H1 (cell line): ENCODE measurements around the gene LY6G5B. TPM values are rescaled to one million over a fixed set of nuclear protein-coding genes. Genes with fewer than 3 reads are reported as not detected.

Source experiments
- CTCF ChIA-PET: fragments of 300-600 bp; sonication (Branson Sonifier 250); formaldehyde crosslinking; loops from one replicate; lab custom pipeline; 2021; ENCODE audit not compliant: partially characterized antibody; lab: Charles Lee
- POLR2A ChIA-PET: fragments of 300-600 bp; sonication (Branson Sonifier 250); formaldehyde crosslinking; loops from one replicate; lab custom pipeline; 2021; ENCODE audit warnings: inconsistent platforms; ENCODE audit not compliant: partially characterized antibody; lab: Charles Lee
- DNase-seq, 2 experiments: peaks; one replicate each; pipeline versions ENCODE4 v3.0.0 to v3.0.0-alpha.2; 2010 to 2022; ENCODE audit warnings: low spot score in 2 of 2, low read depth in 1 of 2, mixed read lengths in 1 of 2
- FAIRE-seq: peaks from 2 replicates; lab custom pipeline; 2011; peaks lifted over from hg19 to GRCh38; lab: Jason Lieb, UNC
- H2AFZ ChIP-seq: 2 replicates; pipeline ENCODE4 v1.8.1; 2012; ENCODE audit warnings: low read length, inconsistent platforms
- H2AK5ac ChIP-seq: 2 replicates; pipeline ENCODE4 v1.6.1; 2013; ENCODE audit warnings: low read depth, low read length
- H2BK120ac ChIP-seq: replicated peaks from 2 replicates; pipeline ENCODE3; 2013; ENCODE audit warnings: low read depth, low read length, inconsistent platforms
- H2BK12ac ChIP-seq: 2 replicates; pipeline ENCODE4 v1.6.1; 2013; ENCODE audit warnings: low read depth, low read length
- H2BK15ac ChIP-seq: 2 replicates; pipeline ENCODE4 v1.6.1; 2013; ENCODE audit warnings: low read length
- H2BK20ac ChIP-seq: 2 replicates; pipeline ENCODE4 v1.6.1; 2013; ENCODE audit warnings: low read length
- H2BK5ac ChIP-seq: 2 replicates; pipeline ENCODE4 v1.6.1; 2013; ENCODE audit warnings: low read depth, low read length
- H3K14ac ChIP-seq: 2 replicates; pipeline ENCODE4 v1.6.1; 2013; ENCODE audit warnings: inconsistent platforms; ENCODE audit not compliant: insufficient read length
- H3K18ac ChIP-seq: 2 replicates; pipeline ENCODE4 v1.6.1; 2013; ENCODE audit warnings: low read length; ENCODE audit errors: extremely low read depth
- H3K23ac ChIP-seq: 2 replicates; pipeline ENCODE4 v1.6.1; 2013; ENCODE audit warnings: inconsistent platforms; ENCODE audit not compliant: insufficient read length
- H3K23me2 ChIP-seq: 2 replicates; pipeline ENCODE4 v1.6.1; 2013; ENCODE audit warnings: low read depth, low read length
- H3K27ac ChIP-seq: 2 replicates; pipeline ENCODE4 v1.6.1; 2011; ENCODE audit warnings: low read depth, low read length, inconsistent platforms
- H3K27me3 ChIP-seq, 4 experiments: replicated peaks in 1 of 4; 1 replicate in 1 of 4; 2 replicates in 3 of 4; pipeline versions ENCODE4 v1.6.1 to v1.8.1; 2011 to 2013; ENCODE audit warnings: low read length in 3 of 4, mild to moderate bottlenecking in 3 of 4, inconsistent platforms in 2 of 4, mixed read lengths in 2 of 4, moderate library complexity in 1 of 4; ENCODE audit not compliant: control insufficient read depth in 3 of 4, insufficient read depth in 3 of 4; ENCODE audit errors: extremely low read depth in 1 of 4
- H3K36me3 ChIP-seq, 4 experiments: 2 replicates each; pipeline versions ENCODE4 v1.6.1 to v1.8.1; 2011 to 2013; ENCODE audit warnings: mild to moderate bottlenecking in 4 of 4, low read length in 3 of 4, moderate library complexity in 2 of 4, control low read depth in 1 of 4, inconsistent platforms in 1 of 4; ENCODE audit not compliant: insufficient read depth in 4 of 4, control insufficient read depth in 2 of 4
- H3K4ac ChIP-seq: replicated peaks from 2 replicates; pipeline ENCODE3; 2013; ENCODE audit warnings: low read length, low read depth, mixed read lengths, inconsistent platforms; ENCODE audit not compliant: insufficient read length
- H3K4me1 ChIP-seq, 4 experiments: replicated peaks in 1 of 4; 1 replicate in 1 of 4; 2 replicates in 3 of 4; pipeline versions ENCODE4 v1.6.1 to v1.8.1; 2011 to 2013; ENCODE audit warnings: low read length in 3 of 4, inconsistent platforms in 2 of 4, mixed read lengths in 1 of 4; ENCODE audit not compliant: insufficient read depth in 4 of 4, control insufficient read depth in 3 of 4
- H3K4me2 ChIP-seq, 2 experiments: 2 replicates each; pipeline versions ENCODE4 v1.6.1 to v1.8.1; 2011 to 2013; ENCODE audit warnings: low read depth in 2 of 2, low read length in 2 of 2, control low read depth in 1 of 2, inconsistent platforms in 1 of 2, mild to moderate bottlenecking in 1 of 2; ENCODE audit not compliant: insufficient read depth in 1 of 2
- H3K4me3 ChIP-seq, 4 experiments: fragments of 200-600, 300-600 bp in 1 of 4; sonication (generic), shearing (Covaris generic), sonication (Bioruptor Twin) in 1 of 4; 2 replicates each; pipeline versions ENCODE4 v1.5.1 to v1.8.1; 2011 to 2016; ENCODE audit warnings: low read length in 4 of 4, low read depth in 3 of 4, control low read depth in 2 of 4, inconsistent platforms in 2 of 4, mild to moderate bottlenecking in 2 of 4, mixed read lengths in 1 of 4, moderate library complexity in 1 of 4; ENCODE audit not compliant: insufficient read depth in 2 of 4; ENCODE audit errors: extremely low read depth in 1 of 4
- H3K56ac ChIP-seq: replicated peaks from 2 replicates; pipeline ENCODE3; 2013; ENCODE audit warnings: low read depth, mild to moderate bottlenecking, mixed read lengths, low read length, inconsistent platforms; ENCODE audit not compliant: insufficient read length
- H3K79me1 ChIP-seq: 2 replicates; pipeline ENCODE4 v1.6.1; 2013; ENCODE audit warnings: low read depth, low read length, control low read depth
- H3K79me2 ChIP-seq, 2 experiments: 2 replicates each; pipeline versions ENCODE4 v1.6.1 to v1.8.1; 2012 to 2013; ENCODE audit warnings: low read length in 2 of 2, mild to moderate bottlenecking in 2 of 2, inconsistent platforms in 1 of 2; ENCODE audit not compliant: insufficient read depth in 2 of 2, control insufficient read depth in 1 of 2
- H3K9ac ChIP-seq, 4 experiments: replicated peaks in 1 of 4; 1 replicate in 1 of 4; 2 replicates in 3 of 4; pipeline versions ENCODE4 v1.6.1 to v1.8.1; 2011 to 2013; ENCODE audit warnings: low read depth in 3 of 4, low read length in 3 of 4, control low read depth in 2 of 4, mild to moderate bottlenecking in 2 of 4, moderate library complexity in 2 of 4, inconsistent platforms in 1 of 4; ENCODE audit errors: extremely low read depth in 1 of 4
- H3K9me3 ChIP-seq, 2 experiments: 2 replicates each; pipeline versions ENCODE4 v1.6.1 to v1.8.1; 2012 to 2013; ENCODE audit warnings: mild to moderate bottlenecking in 2 of 2, moderate library complexity in 2 of 2, control low read depth in 1 of 2, inconsistent platforms in 1 of 2, low read depth in 1 of 2, low read length in 1 of 2, mixed read lengths in 1 of 2; ENCODE audit not compliant: insufficient read depth in 2 of 2
- H4K20me1 ChIP-seq, 2 experiments: replicated peaks in 1 of 2; 2 replicates each; pipeline versions ENCODE3 to v1.8.1; 2011 to 2013; ENCODE audit warnings: inconsistent platforms in 2 of 2, low read length in 2 of 2, mild to moderate bottlenecking in 1 of 2; ENCODE audit not compliant: insufficient read depth in 2 of 2, control insufficient read depth in 1 of 2
- H4K5ac ChIP-seq: 2 replicates; pipeline ENCODE4 v1.6.1; 2013; ENCODE audit warnings: low read length, low read depth, mixed read lengths, inconsistent platforms; ENCODE audit not compliant: insufficient read length
- H4K8ac ChIP-seq: 2 replicates; pipeline ENCODE4 v1.8.0; 2013; ENCODE audit warnings: mild to moderate bottlenecking, moderate library complexity, low read length, inconsistent platforms; ENCODE audit not compliant: insufficient read depth; ENCODE audit errors: extremely low read depth
- H4K91ac ChIP-seq: replicated peaks from 2 replicates; pipeline ENCODE3; 2013; ENCODE audit warnings: low read length, mixed read lengths, inconsistent platforms; ENCODE audit not compliant: insufficient read length
- CBX5 ChIP-seq: fragments of 300-800, 300-1000 bp; sonication (generic); IDR thresholded peaks from 2 replicates; pipeline ENCODE4 v1.7.1; 2016; ENCODE audit warnings: antibody characterized with exemption, low read length, low read depth
- CTBP2 ChIP-seq: IDR thresholded peaks from 2 replicates; pipeline ENCODE4 v1.7.0; 2011; ENCODE audit warnings: borderline replicate concordance, mild to moderate bottlenecking, moderate library complexity, mixed read lengths, low read length; ENCODE audit not compliant: insufficient read depth, insufficient read length
- E2F6 ChIP-seq: IDR thresholded peaks from 2 replicates; pipeline ENCODE4 v1.6.1; 2012; ENCODE audit warnings: inconsistent platforms
- EP300 ChIP-seq, 2 experiments: IDR thresholded peaks; 1 replicate in 1 of 2; 2 replicates in 1 of 2; pipeline ENCODE4 v1.6.1; 2011 to 2012; ENCODE audit warnings: low read depth in 2 of 2, low read length in 2 of 2, mild to moderate bottlenecking in 2 of 2, borderline replicate concordance in 1 of 2, inconsistent platforms in 1 of 2, moderate library complexity in 1 of 2
- POLR2A ChIP-seq, 2 experiments: IDR thresholded peaks; 1 replicate in 1 of 2; 2 replicates in 1 of 2; pipeline ENCODE4 v1.6.1; 2011; ENCODE audit warnings: low read depth in 2 of 2, low read length in 2 of 2, mild to moderate bottlenecking in 2 of 2; ENCODE audit errors: control extremely low read depth in 1 of 2
- WGBS, 2 experiments: shearing (Covaris generic) in 1 of 2; methylation state at CpG; one replicate each; pipeline versions ENCODE4 v1.1.6 to v1.1.7; 2013 to 2015; ENCODE audit warnings: low lambda C conversion rate in 2 of 2, mixed read lengths in 2 of 2, inconsistent platforms in 1 of 2, low coverage in 1 of 2, missing lambda C conversion rate in 1 of 2; ENCODE audit not compliant: insufficient replicate concordance in 2 of 2, insufficient coverage in 1 of 2, insufficient read length in 1 of 2; ENCODE audit errors: extremely low coverage in 1 of 2, missing lambda C conversion rate in 1 of 2; 5-methylcytosine and 5-hydroxymethylcytosine counted together
- polyA plus RNA-seq, 7 experiments: library from polyadenylated mRNA; depleted of rRNA in 3 of 7; stranded (reverse) in 5 of 7; unstranded in 2 of 7; fragments of >200 nt in 5 of 7; fragments of 200-250 nt in 2 of 7; gene quantifications; 1 replicate in 5 of 7; 2 replicates in 1 of 7; 4 replicates in 1 of 7; pipeline versions ENCODE4 v1.2.1 to v1.2.3, GENCODE V29; 2011 to 2013; ENCODE audit warnings: missing spikeins in 2 of 7, mixed read lengths in 2 of 7
- total RNA-seq: library from RNA; stranded (reverse); fragmentation: NEBNext Ultra II Directional; extraction: Animal tissue kit (Norgen Biotek cat#: 25700); gene quantifications from 2 replicates; pipeline ENCODE4 v1.2.1, GENCODE V29; 2021

The LY6G5B gene
- total and polyA plus RNA-seq, 2 of the 8 experiments (the other 6 are each of a cell fraction or from before 2014, with no cell fraction given): 10.6 to 12.6 TPM

- no peak overlapping the region for H3K14ac ChIP-seq
- H3K79me1 ChIP-seq: peaks cover 21% of the 10 kb centered on the region; the same call in 1 of the 2 replicates
- no peak overlapping the region for H2BK5ac ChIP-seq
- no peak overlapping the region for H3K56ac ChIP-seq
- CTCF ChIA-PET: interaction anchor here (0.8 to 3.2 kb wide), 6 partner anchors 10 to 77 kb away, joined by 3 to 10 read pairs (median 4); partner anchors contain the start of gene LST1
- no peak overlapping the region for H3K4me3 ChIP-seq
- H3K23me2 ChIP-seq: no peaks in the 10 kb centered on the region
- H3K9me3 ChIP-seq: no peaks in the 10 kb centered on the region
- peaks cover 8 to 28% of the 10 kb centered on the region in 2 experiments for H3K79me2 ChIP-seq
- no peak overlapping the region for H2BK15ac ChIP-seq
- H4K20me1 ChIP-seq: peaks cover 12 to 26% of the 10 kb centered on the region in 2 experiments
- no peak overlapping the region for H2AFZ ChIP-seq
- H3K4ac ChIP-seq: no peak overlapping the region
- no peak overlapping the region for H3K18ac ChIP-seq
- no peak overlapping the region for H2BK12ac ChIP-seq
- no peak overlapping the region for H2AK5ac ChIP-seq
- H4K5ac ChIP-seq: no peak overlapping the region
- no peak overlapping the region for H3K4me2 ChIP-seq
- H4K8ac ChIP-seq: peak overlapping the region; percentile 8
- H2BK20ac ChIP-seq: no peak overlapping the region
- FAIRE-seq (no peak), DNase-seq (no peak)
- WGBS, 2 experiments: 96% methylated on average over 19 of the region's 19 CpGs; no CpG with 5 or more reads in 1 of the 2 experiments
- H3K23ac ChIP-seq: no peak overlapping the region
- H3K27me3 ChIP-seq: no peaks in the 10 kb centered on the region
- H3K9ac ChIP-seq: no peak overlapping the region
- POLR2A ChIA-PET: interaction anchor here (0.7 to 34.9 kb wide), 11 partner anchors 10 to 268 kb away, joined by 3 to 883 read pairs (median 4); partner anchors contain the start of genes AIF1, APOM, BAG6 and C6orf47
- H3K27ac ChIP-seq: no peak overlapping the region
- no peaks in the 10 kb centered on the region for H3K4me1 ChIP-seq
- no peak overlapping the region for H4K91ac ChIP-seq
- H2BK120ac ChIP-seq: no peak overlapping the region
- peaks cover 82 to 100% (median 95%) of the 10 kb centered on the region in 4 experiments for H3K36me3 ChIP-seq
- TF ChIP-seq POLR2A (IDR thresholded peaks at IDR 0.05; ENCODE audit: control extremely low read depth in 1 of 2, low read depth in 2 of 2, low read length in 2 of 2): 0 out of 3 replicates have a peak, but pooled peaks of 1 of the 2 experiments have one; percentile 21
- no peak for TF ChIP-seq E2F6
- TF ChIP-seq CTBP2: no peak
- TF ChIP-seq CBX5: no peak
- TF ChIP-seq EP300 (IDR thresholded peaks at IDR 0.05; ENCODE audit: borderline replicate concordance in 1 of 2, low read depth in 2 of 2, low read length in 2 of 2): no peak
Measured at GRCh38 chr6:31627690-31628287, 42.0 kb upstream of the LY6G5B start.
